Activated T-cell treated with anti-CD3 and anti-CD28 coated beads, Interleukin-2, amount 50 U/mL, for 48 hours (primary cell): Measurements from ENCODE around the gene CCT6B.
"Not testable (repeated sequence)": the region's sequence is repeated elsewhere in the genome, so short reads cannot be mapped to it uniquely, and the experiment has no call there.

Experiments used
- DNase-seq, 2 experiments: peaks; one replicate each; pipeline ENCODE4 v3.0.0-alpha.2; 2020

The CCT6B gene

DNA sequence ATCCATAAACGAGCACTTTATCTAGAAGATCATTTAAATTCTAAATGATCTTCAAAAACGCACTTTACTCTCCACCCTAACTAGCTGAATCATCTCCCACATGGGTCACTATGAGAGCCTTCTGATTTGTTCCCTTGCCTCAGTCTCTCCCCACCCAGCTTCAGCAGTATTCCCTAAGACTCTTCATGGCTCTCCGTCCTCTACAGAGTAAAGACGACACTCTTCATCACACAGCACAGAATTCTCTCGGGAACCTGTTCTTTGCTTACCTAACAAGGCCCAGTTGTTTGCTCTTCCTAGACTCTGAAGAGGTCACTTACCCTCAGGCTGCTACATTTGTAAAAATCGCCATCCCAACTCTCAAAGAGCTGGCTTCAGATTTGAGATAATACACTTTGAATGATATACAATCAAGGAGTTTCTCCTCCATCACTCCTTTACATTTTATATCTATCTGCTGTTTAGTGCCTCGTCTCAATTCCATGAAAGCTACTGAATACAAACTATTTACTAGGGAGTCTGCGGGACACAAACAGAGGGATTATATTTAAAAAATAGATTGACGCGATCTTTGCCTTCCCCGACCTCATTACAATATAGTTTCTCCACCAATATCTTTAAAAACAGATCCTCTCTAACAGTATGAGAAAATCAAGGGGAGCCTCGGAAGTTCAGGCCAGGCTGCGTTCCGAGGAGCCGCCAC lies 18.5 kb upstream of the CCT6B start:
- no peak for DNase-seq

DNA sequence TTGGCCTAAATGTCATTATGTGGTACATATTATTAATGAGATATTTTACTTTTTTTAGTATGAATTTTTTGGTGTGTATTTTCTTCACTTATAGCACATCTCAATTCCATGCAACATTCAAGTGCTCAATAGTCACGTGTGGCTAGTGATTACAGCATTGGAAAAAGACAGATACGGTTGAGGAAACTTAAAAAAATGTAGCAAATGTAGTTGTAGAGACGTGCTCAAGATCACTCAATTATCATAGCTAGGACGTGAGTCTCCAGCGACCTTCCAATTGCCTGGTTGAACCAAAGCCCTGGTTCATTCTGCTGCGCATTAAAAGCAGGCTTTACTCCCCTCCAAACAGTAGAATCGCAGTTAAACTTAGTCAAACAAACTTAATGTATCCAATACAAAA lies 17.9 kb upstream of the CCT6B start:
- DNase-seq = no peak

DNA sequence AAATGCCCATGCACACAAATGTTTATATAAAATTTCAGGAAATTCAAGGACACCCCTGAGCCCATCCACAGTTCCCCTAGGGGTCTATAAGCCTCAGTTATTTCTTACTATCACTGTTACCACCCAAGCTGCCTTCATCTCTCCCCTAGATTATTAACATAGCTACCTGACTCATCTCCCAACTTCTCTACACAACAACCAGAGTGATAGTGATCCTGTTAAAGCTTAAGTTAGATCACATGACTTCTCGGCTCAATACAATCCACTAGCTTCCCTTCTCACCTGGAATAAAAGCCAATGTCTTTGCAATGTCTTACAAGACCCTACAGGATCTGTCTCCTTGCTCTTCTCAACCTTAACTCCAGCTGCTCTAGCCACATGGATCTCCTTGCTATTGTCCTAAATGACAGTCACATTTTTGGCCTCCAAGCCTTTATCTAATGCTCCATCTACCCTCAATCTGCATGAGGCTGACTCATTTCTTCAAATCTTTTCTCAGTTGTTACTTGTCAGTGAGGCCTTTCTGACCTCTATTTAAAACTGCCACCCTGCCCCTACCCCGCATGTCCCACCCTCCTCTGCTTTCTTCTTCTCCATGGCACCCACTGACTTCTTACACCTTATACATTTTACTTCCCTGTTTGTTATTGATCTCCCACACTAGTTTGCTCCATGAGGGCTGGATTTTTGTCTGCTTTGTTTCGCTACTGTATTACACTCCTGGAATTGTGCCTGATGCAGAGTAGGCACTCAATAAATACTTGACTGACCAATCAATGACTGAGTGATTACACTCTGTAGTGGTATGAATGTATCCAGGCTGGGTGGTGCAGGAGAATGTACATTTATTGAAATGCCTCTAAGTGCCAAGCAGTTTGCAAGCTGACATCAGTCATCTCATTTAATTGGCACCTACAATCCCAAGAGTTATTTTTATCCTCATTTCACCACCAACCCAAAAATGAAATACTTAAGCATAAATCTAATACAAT lies 13.8 kb upstream of the CCT6B start:
- DNase-seq = no peak

DNA sequence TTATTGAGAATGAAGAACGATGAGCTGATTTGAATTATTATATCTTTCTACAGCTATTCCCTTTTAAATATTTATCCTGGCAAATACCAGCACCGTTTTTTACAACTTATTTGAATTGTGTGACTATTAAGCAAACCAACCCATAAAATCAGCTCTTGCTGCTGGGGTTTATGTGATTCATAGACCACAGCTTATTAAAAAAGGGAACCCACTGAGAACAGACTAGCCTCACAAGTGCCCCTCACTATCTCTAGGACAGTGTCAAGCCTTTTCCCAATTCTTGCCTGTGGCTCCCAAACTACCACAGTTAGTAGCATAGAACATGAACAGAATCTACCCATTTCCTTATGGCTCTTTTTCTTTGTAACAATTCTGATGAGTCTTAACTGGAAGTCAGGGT lies 12.9 kb upstream of the CCT6B start:
- DNase-seq = no peak

DNA sequence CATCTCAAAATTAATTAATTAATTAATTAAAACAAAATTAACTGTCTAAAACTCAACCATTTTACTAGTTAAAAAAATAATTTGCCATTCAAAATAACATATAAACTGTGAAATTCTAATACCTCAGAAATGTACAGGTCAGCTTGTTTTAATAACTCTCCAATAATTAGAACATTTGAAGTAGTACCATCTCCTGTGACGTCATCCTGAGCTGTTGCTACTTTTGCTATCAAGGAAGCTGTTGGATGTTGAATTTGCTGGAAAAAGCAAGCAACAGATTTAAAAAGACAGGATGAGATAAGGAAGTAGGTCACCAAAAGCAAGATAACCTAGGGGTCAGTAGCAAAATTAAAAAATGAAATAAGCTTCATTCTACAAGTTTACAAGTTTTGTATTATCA lies 2.8 kb downstream of the CCT6B start:
- DNase-seq = no peak

DNA sequence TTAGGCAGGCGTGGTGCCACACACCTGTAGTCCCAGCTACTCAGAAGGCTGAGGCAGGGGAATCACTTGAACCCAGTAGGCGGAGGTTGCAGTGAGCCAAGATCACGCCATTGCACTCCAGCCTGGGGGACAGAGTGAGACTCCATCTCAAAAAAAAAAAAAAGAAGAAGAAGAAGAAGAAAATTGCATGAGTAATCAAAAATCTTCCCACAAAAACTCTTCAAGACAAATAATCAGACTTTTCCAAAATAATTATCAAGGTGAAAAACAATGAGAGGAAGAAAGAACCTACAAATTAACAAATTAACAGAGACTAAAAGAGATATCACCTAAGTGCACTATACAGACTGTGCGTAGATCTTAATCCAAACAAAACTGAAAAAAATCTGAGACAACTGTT lies 10.5 kb downstream of the CCT6B start:
- not testable (repeated sequence) for DNase-seq

DNA sequence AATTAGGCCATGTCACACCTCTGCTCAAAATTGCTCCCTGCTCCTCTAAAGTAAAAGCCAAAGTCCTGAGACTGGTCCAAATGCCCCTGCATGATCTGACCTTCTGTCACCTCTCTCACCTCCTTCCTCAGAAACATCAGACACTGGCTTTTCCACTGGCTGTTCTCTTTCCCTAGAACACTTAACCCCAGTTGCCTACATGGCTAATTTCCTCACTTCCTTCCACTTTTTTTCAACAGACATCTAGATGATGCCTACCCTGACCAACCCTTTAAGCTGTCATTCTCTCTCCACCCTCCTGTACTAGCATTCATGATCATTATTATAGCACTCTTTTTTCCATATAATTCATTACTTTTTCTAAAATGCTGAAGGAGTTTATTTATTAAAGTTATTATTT lies 31.0 kb downstream of the CCT6B start:
- no peak for DNase-seq

DNA sequence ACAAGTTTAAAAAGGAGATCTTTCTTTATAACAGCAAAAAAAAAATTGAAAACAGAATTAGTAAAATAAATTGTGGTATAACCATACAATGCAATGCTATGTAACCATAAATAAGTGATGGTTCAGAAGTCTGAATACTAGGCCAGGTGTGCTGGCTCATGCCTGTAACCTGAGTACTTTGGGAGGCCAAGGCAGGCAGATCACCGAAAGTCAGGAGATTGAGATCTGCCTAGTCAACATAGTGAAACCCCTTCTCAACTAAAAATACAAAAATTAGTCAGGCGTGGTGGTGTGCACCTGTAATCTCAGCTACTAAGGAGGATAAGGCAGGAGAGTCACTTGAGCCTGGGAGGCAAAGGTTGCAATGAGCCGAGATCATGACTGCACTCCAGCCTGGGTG lies 34.6 kb downstream of the CCT6B start:
- DNase-seq = no peak

DNA sequence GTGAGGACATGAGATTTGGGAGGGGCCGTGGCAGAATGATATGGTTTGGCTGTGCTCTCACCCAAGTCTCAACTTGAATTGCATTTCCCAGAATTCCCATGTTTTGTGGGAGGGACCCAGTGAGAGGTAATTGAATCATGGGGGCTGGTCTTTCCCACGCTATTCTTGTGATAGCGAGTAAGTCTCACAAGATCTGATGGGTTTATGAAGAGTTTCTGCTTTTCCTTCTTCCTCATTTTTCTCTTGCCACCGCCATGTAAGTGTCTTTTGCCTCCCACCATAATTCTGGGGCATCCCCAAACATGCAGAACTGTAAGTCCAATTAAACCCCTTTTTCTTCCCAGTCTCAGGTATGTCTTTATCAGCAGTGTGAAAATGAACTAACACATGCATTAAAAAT lies 40.6 kb downstream of the CCT6B start:
- DNase-seq = no peak

DNA sequence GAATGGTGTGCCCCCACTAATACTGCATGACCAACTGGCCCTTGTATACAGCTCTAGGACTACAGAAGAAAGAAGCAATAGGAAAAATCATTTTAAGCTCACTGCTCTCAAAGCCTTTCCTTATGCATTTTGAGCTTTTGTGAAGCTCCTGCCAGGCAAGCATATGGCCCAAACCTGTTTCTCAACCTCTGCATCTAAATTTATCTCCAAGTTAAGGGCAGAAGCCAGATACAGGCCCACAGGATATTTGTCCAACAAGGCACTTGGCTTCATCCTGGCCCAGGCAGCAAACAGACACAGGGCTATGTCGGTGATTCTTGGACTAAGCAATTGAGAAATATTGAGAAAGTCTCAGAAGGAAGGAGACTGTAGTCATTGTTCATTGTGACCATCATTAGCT lies 43.9 kb downstream of the CCT6B start:
- no peak for DNase-seq

DNA sequence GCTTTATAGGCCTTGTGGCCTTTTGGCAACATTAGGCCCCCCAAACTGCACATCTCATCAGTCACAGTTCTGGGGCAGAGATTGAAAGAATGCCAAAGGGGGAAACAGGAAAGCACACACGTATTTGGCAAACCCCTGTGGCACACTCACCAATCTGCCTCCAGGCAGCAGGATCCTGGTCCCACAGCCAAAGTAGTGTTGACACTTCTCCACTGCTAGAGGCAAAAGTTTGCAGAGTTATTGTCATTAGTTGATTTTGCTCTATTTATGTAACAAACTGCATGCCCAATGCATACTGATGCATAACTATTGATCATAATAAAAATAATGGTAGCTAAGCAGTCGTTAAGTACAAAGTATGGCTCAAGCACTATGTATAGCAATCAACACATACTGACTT lies 45.1 kb downstream of the CCT6B start:
- no peak for DNase-seq

DNA sequence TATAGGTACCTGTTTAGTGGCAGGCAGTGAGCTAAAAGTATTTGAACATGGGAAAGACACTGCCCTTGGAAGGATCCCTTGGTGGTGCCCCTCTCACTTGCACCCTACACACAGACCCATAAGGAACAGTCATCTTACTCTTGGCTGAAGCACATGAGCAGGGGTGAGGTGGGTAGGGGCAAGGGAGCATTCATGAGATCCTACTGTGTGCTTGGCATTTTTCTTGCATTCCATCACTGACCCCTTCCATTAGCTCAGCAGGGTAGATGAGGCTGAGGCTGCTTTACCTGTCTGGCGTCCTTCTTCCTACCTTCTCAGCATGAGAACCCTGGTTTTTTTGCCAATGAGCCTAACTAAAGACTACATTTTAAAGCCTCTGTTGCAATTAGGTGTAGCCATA lies 48.3 kb downstream of the CCT6B start:
- DNase-seq = no peak

DNA sequence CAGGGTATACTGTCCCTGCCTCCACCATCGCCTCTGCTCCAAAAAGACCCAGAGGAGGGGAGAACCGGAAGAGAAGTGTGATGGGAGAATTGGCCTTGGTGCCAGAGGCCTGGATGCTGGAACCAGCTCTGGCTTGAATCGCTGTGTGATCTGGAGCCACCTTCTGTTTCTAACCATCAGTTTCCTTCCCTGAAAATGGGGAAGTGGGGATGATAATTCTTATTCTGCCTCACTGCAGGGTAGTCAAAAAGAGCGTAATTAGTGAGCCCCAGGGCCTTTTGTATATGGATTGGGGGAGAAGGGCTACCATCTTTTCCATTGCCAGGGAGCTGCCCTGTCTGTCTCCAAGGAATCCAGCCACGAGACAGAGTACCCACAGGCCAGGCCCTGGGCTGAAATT lies 52.2 kb downstream of the CCT6B start:
- DNase-seq = no peak

DNA sequence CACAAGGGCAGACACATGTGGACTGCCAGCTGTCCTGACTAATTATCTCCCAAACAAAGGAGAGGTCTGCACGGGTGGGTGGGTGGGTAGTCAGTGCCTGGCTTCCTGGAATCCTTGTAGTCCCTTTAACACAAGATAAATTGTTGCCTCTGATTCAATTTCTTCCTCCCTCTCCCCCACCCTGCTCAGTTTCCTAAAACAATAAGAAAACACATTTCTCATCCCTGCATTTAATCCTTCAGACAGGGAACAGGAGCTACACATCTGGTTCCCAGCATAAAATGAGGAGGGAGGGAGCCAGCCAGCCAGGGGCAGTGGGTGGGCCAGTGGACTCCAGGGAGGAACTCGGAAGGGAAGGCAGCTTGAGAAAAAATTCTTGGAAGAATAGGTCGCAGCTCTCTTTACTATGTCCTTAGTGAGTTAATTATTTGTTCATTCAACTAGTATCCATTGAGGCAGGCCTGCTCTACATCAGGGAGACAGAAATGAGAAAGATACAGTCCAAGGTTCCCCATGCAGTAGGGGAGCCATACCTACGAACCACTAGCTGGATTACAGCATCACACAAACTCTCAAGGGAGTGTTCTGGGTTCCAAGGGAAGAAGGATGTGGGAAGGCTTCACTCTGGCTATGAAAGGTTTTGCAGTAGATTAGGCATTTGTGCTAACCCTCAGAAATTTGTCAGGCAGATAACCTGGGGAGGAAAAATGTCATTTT lies 58.3 kb downstream of the CCT6B start:
- DNase-seq = no peak

DNA sequence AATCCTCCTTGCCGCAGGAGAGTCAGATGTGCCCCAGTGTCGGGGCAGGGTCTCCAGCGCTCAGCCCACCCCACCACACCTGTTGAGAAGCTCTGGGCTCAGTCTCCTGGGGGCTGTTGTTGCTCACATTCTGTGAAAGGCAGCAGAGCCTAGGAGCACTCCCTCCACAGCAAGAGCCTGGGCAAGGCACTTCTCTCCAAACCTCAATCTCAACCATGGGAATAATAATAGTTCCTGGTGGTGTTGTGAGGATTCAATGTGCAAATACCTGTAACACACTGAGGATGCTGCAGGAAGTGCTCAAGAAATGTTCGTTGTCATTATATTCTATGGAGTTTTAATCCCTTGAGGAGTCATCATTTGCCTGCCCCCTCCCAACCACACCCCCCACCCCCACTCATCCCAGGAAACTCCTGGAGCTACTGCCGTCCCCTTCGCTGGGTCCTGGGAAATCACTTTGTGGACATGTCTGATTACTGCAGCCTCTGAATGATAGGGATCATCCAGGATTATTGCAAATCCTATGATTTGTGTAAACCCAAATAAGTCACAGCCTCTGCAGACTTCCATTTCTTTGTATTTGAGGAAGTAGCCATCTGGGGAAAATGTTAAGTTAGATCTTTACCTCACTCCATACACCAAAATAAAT lies 61.5 kb downstream of the CCT6B start:
- no peak for DNase-seq

DNA sequence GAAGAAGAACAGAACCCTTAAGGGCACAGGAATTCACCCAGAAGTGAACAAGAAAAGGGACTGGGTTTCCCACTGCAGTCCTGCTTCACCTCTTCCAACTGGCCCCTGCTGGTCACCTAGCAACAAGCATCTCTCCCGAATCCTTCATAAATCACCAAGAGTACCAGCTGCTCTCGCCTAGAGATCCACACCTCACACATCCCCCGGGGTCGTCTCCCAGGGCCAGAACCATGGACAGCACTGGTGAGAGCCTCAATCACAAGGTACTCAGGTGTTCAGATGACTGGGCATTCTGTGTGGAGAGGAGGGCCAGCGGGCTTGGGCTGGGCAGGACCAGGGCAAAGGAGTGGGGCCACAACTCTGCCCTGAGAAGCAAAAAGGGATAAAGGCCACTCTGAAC lies 65.9 kb downstream of the CCT6B start:
- no peak for DNase-seq

DNA sequence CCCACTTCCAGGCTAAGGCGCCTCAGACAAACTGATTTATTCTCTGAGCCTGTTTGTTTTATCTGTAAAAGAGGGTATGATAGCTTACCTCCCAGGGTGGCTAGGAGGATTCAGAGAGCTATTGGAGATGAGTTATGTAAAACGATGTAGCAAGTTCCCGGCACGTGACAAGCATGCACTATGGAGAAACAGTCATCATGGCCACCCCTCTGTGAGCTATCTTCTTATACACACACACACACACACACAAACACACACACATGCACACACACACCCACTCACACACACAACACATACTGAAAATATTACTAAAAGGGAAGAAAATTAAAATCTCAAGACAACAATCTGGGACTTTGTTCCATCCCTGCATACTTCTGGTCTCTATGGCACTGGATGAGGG lies 66.3 kb downstream of the CCT6B start:
- no peak for DNase-seq

DNA sequence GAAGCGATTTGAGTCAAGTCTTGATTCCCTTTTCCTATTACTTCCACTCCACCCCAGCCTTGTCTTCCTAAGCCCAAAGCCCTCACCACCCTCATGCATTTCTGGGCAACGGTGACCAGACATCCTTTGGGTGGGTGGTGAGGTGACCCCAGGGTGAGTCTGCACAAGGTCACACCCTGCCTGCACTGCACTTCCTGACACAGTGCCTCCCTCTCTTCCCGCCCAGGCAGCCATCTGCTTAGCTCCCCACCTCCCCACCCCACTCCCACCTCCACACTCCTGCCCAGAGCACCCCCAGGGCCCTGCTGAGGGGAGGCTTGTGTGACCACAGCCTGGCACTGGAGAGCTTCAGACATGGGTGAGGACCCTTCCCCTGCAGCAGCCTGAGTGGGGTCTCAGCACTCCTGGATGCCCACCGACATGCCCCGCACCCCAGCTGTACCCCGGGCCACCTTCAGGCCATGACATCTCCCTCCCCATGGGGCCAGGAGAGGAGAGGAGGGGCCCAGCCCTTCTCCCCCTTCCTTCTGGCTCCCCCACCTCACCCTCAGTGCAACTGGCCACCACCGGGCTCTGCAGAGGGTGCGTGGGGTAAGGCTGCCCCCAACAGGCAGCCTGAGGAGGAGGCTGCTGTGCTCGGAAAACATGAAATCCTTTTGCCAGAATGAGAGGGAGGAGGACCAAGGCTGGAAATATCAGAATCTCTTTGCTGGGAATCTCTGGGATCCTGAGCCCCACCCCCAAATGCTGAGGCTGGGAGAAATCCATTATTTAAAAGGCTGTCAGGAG lies 68.6 kb downstream of the CCT6B start:
- DNase-seq = peak; percentile 30 to 43

DNA sequence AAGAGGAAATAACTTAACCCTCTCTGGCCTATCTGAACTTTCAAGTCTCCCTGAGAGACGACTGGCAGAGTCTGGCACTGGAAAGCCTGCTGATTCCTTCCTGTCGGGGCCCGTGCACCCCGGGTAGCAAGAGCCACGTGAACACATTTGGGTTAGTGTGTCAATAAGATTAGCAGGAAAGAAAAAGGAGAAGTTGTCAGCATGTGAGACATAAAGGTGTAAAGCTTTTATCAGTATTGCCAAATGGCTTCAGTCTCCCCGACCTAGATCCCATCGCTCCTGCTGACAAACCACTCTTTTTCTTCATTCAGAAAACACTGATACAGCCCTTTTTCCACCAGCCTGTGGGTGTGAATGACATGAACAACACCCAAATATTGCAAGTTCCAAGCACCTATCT lies 74.4 kb downstream of the CCT6B start:
- DNase-seq = no peak

DNA sequence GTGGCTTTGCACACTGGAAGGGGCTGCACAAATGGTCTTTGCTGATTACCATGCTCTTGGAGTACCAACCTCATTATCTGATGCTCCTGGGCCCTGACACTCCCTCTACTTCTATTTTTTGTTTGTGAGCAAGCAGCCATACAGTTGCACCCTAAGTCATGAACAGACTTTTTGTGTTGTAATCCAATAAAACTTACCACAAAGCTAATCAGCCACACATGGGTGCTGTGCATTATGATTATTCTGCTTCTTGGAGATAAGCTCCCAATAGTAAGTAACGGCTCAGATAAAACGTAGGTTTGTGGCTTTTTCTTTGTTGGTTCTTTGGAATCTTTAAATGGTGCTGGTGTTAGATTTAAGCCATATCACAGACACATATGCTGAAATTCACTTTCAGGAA lies 76.2 kb downstream of the CCT6B start:
- no peak for DNase-seq

DNA sequence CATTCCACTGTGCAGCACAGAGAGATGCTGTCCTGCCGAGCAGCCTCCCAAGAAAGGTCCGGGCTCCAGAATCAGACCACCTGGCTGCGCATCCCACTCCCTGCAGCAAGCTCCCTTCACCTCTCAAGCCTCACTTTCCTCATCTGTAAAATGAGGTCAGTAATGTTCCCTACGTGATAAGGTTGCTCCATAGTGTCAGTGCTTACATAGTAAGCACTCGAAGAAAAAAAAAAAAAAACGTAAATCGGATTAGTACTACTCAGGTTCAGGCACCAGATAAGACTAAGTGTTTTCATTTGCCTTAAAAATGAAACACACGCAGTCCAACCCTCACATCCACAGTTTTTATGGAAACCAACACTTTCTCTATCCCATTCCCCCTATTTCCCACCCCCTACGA lies 76.7 kb downstream of the CCT6B start:
- no peak for DNase-seq
